BJ (cell line): Measurements from ENCODE around the gene RWDD4. TPM values are rescaled to one million over a fixed set of nuclear protein-coding genes. Genes with fewer than 3 reads are reported as not detected.

Experiments used
- CTCF ChIA-PET: fragments of 350-600 bp; formaldehyde crosslinking; extraction: SDS; loops from one replicate; lab custom pipeline; 2021; ENCODE audit warnings: antibody characterized with exemption, inconsistent platforms; lab: Yijun Ruan, JAX
- POLR2A ChIA-PET: fragments of 300-600 bp; sonication (Branson Sonifier 250); formaldehyde crosslinking; extraction: SDS; loops from one replicate; lab custom pipeline; 2021; ENCODE audit warnings: antibody characterized with exemption; lab: Charles Lee
- DNase-seq: peaks from one replicate; pipeline ENCODE4 v3.0.0-alpha.2; 2011; ENCODE audit warnings: low read depth
- H3K27me3 ChIP-seq: 2 replicates; pipeline ENCODE4 v1.6.0; 2011; ENCODE audit warnings: low read length; ENCODE audit not compliant: control insufficient read depth, insufficient read depth
- H3K36me3 ChIP-seq: 2 replicates; pipeline ENCODE4 v1.5.1; 2011; ENCODE audit warnings: low read length; ENCODE audit not compliant: control insufficient read depth, insufficient read depth
- H3K4me3 ChIP-seq: 2 replicates; pipeline ENCODE4 v1.5.1; 2011; ENCODE audit warnings: low read depth, mild to moderate bottlenecking, control low read depth, low read length
- CTCF ChIP-seq: IDR thresholded peaks from 2 replicates; pipeline ENCODE4 v1.5.1; 2011; ENCODE audit warnings: low read depth, mild to moderate bottlenecking, control low read depth, inconsistent platforms, low read length, moderate library complexity; ENCODE audit not compliant: insufficient read depth
- polyA plus RNA-seq: library from polyadenylated mRNA; depleted of rRNA; stranded (reverse); fragments of >200 nt; gene quantifications from 2 replicates; pipeline ENCODE4 v1.2.3, GENCODE V29; 2011

The RWDD4 gene
- polyA plus RNA-seq, 1 experiment, result 5.2 TPM

- ChIA-PET POLR2A (no interaction called here), CTCF (interaction anchor here (0.6 kb wide), 2 partner anchors 45 to 155 kb away, joined by 3 read pairs; no protein-coding TSS in a partner anchor)
- Histone ChIP-seq H3K36me3 (peaks cover 5% of the 10 kb centered on the region), H3K27me3 (no peaks in the 10 kb centered on the region), H3K4me3 (no peak overlapping the region)
- TF ChIP-seq CTCF, result no peak
- DNase-seq, result no peak
Measured at GRCh38 chr4:183674153-183674552, 15.2 kb upstream of the RWDD4 start.

GRCh38 chr4:183670960-183671555 is 12.1 kb upstream of the RWDD4 start:
- DNase-seq, result no peak
- H3K36me3 ChIP-seq, result peaks cover 7% of the 10 kb centered on the region; the same call in 1 of the 2 replicates
- TF ChIP-seq CTCF, result no peak
- ChIA-PET POLR2A (no interaction called here), CTCF (interaction anchor here (1.2 kb wide), 1 partner anchor 11 kb away, joined by 5 read pairs; no protein-coding TSS in a partner anchor)
- no peak overlapping the region for H3K4me3 ChIP-seq
- no peaks in the 10 kb centered on the region for H3K27me3 ChIP-seq

GRCh38 chr4:183670251-183670650 is 11.3 kb upstream of the RWDD4 start:
- no peaks in the 10 kb centered on the region for H3K27me3 ChIP-seq
- DNase-seq, result no peak
- POLR2A ChIA-PET, result no interaction called here
- TF ChIP-seq CTCF, result no peak
- peaks cover 8% of the 10 kb centered on the region; the same call in 1 of the 2 replicates for H3K36me3 ChIP-seq
- no peak overlapping the region for H3K4me3 ChIP-seq
- CTCF ChIA-PET, result no interaction called here

GRCh38 chr4:183666088-183666487 is 7.1 kb upstream of the RWDD4 start:
- Histone ChIP-seq H3K4me3 (no peak overlapping the region), H3K27me3 (no peaks in the 10 kb centered on the region), H3K36me3 (peaks cover 8% of the 10 kb centered on the region; the same call in 1 of the 2 replicates)
- no peak for DNase-seq
- ChIA-PET CTCF (no interaction called here), POLR2A (no interaction called here)
- no peak for TF ChIP-seq CTCF

GRCh38 chr4:183659872-183660242 is 872 bp upstream of the RWDD4 start:
- Histone ChIP-seq H3K27me3 (no peaks in the 10 kb centered on the region), H3K36me3 (no peaks in the 10 kb centered on the region), H3K4me3 (peak overlapping the region; percentile 65)
- DNase-seq, result no peak
- ChIA-PET POLR2A (interaction anchor here (0.5 to 1.0 kb wide), 2 partner anchors 216 to 848 kb away, joined by 3 to 5 read pairs; partner anchors contain the start of gene CDKN2AIP), CTCF (interaction anchor here (0.8 to 1.2 kb wide), 4 partner anchors 8 to 12 kb away, joined by 3 to 5 read pairs (median 4); no protein-coding TSS in a partner anchor)
- TF ChIP-seq CTCF, result no peak
